Vagina (tissue), 2 donors: ENCODE measurements around the gene COMMD2.

Source experiments
- CTCF ChIP-seq, 3 experiments: fragments of 450-650 bp in 2 of 3; fragments of 200-600 bp in 1 of 3; sonication (generic) in 1 of 3; IDR thresholded peaks; one replicate each; pipeline ENCODE4 v1.5.1; 2017 to 2019; ENCODE audit warnings: antibody characterized with exemption in 3 of 3, mild to moderate bottlenecking in 2 of 3, moderate library complexity in 2 of 3
- POLR2A ChIP-seq, 2 donors: fragments of 450-650 bp; IDR thresholded peaks; one replicate each; pipeline ENCODE4 v1.6.1; 2017; ENCODE audit warnings: antibody characterized with exemption in 2 of 2, mild to moderate bottlenecking in 2 of 2, moderate library complexity in 2 of 2
- POLR2AphosphoS5 ChIP-seq, 2 donors: sonication (generic); formaldehyde crosslinking; IDR thresholded peaks; one replicate each; pipeline ENCODE4 v1.9.0; 2017; ENCODE audit warnings: antibody characterized with exemption in 2 of 2, mild to moderate bottlenecking in 2 of 2, low read depth in 1 of 2; ENCODE audit not compliant: insufficient read depth in 1 of 2

- TF ChIP-seq CTCF (IDR thresholded peaks at IDR 0.05) (peak; percentile 69 to 77 (median 73)), POLR2AphosphoS5 (IDR thresholded peaks at IDR 0.05; ENCODE audit: insufficient read depth in 1 of 2, low read depth in 1 of 2) (peak in 1 of 2 donors; percentile 78), POLR2A (IDR thresholded peaks at IDR 0.05) (no peak)
Measured at GRCh38 chr3:149717391-149718056, 34.8 kb downstream of the COMMD2 start.
